Measurements from ENCODE around the gene ZNF778.
A peak's percentile ranks its signal among the peaks of the same experiment; 100 is the strongest.
"Not testable (repeated sequence)": the region's sequence is repeated elsewhere in the genome, so short reads cannot be mapped to it uniquely, and the experiment has no call there.

Gene ZNF778

GRCh38 chr16:89257757-89258465 is 40.4 kb downstream of the ZNF778 start:
- no peak for DNase-seq

- not testable (repeated sequence) for DNase-seq
Measured at GRCh38 chr16:89259901-89260300, 42.4 kb downstream of the ZNF778 start.

DNA sequence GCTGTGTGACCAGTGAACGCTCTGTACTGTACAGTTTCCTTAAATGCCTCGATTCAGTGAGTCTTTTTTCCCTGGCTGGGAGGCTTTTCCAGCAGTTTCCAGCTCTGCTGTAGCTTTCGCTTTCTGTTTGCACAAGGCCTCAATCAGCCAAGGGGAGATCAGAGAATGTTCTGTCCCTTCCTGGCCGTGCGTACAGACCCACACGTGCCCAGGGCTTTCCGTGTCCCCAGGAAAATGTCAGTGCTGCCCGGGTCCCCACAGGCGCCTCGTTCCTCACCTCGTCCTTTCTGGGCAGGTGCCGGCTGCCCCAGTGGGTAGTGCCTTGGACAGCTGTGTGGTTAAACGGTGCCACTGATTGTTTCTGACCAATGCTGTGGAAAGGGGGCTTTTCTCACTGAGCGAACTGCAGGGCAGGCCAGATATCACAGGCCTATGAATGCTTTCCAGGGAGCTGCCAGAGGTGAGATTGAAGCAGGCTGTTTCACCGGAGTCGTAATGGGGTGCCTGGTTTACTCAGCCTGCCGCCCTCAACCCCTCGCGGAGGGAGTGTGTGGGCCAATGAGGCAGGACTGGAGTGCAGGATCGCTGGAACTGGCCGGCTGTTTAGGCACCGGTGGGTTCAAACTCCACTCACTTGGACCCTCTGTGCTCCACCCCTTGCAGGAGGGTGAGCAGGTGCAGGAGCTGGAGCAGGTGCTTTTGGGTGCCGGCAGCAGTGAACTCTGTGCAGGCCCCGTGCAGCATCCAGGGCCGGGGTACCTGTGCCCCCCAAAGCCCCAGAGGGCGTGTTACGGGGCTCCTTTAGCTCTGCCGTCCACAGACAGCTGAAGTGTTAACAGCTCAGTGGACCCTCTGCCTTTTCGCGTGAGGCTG is 44.4 kb downstream of the ZNF778 start:
- no peak for DNase-seq

DNA sequence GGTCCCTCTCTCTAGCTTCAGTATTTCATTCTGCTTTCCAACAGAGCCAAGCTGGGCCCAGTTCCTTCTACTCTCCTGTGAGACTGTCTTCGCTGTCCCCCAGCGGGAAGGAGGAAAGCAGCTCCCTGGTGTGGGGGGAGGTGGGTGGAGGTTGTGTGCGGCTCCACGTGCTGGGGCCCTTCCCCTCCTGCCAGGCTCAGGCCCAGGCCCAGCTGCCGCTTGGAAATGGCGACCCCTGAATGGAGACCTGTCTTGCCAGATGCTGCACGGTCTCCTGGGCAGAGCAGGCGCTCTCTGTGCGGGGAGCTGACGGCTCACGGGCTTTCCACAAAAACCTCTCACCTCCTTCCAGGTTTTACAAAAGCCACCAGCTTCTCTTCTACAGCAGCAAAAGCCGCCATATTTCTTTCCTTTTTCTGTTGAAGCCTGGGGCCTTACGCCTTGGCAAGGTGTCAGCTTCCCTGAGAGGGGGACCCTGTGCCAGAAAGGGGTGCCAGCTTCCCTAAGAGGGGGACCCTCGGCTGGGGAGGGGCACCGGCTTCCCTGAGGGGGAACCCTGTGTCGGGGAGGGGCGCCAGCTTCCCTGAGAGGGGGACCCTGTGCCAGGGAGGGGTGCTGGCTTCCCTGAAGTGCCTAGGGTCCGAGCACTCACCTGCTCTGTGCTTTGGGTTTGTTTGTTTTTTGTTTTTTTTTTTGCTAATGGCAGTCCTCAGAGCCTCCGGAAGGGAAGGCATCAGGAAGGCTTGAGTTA is 47.5 kb downstream of the ZNF778 start:
- DNase-seq = no peak

- no peak for DNase-seq
Measured at GRCh38 chr16:89265647-89266046, 48.1 kb downstream of the ZNF778 start.

DNA sequence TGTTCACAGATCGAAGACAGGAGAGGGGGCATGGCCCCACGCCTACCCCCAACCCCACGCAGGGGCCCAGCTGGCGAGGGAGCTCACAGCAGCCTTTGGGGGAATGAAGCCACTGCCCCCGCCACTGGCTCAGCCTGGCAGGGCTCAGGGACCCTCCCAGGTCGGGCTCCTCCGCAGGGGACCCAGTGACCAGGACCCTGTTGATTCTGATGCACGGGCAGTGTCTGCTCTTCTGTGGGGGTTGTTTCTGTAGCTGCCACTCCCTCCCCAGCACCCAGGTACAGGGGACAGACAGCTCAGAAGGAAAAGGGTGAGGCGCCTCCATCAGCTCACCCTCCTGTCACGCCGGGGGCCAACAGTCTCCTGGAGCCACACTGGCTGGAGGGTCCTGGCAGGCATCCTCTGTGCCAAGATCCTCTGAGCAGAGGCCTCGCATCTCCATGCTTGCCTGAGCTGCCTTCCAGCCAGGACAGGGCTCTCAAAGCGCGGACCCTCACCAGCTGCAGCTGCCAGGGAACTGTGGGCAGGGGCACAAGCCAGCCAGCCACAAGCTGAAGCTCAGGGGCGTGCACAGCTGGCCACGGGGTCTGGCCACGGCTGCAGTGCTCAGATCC is 49.1 kb downstream of the ZNF778 start:
- no peak for DNase-seq

GRCh38 chr16:89267746-89268145 is 50.2 kb downstream of the ZNF778 start:
- not testable (repeated sequence) for DNase-seq

DNA sequence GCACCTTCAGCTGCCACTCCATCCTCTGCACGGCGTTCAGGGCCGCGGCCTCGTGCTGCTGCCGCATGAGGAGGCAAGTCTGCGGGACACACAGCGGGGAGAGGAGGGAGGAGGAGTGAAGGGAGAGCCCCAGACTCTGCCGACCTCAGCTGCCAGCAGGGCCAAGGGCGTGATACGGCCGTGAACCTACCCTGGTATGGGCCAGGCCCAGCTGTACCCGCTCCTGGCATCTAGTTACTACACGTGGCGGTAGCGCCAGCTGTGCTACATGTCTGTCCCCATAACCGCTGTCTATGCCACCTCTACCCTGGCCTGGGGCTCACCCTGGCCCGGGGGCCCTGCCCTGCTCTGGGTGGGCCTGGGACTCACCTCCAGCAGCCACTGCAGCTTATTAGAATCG is 51.1 kb downstream of the ZNF778 start:
- no peak for DNase-seq

GRCh38 chr16:89268987-89269735 is 51.7 kb downstream of the ZNF778 start:
- no peak for DNase-seq

GRCh38 chr16:89269805-89270665 is 52.5 kb downstream of the ZNF778 start:
- DNase-seq = no peak

DNA sequence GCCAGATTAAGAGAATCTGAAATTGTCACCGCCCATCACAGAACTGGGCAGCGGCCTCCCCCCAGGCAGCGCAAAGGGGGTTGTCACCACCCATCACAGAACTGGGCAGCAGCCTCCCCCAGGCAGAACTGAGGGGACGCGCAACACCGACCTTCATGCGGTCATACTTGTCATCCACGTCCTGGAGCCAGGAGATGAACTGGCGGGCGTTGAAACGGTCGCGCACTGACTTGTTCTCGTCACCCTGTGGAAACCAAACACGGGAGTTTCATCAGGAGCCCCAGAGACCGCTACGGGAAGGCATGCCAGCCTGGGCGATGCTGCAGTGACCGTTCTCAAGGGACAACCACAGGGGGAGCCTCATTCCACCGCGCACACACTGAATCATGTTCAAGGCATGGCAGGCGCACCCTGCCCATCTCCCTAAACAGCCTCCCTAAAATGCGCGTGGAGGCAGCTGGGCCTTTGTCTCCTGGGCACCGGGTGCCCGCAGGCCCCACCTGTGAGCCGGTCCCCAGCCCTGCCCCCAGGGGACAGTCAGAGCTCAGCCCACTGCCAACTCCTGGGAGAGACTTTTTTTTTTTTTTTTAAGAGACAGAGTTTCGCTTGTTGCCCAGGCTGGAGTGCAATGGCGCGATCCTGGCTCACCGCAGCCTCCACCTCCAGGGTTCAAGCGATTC is 53.3 kb downstream of the ZNF778 start:
- no peak for DNase-seq

DNA sequence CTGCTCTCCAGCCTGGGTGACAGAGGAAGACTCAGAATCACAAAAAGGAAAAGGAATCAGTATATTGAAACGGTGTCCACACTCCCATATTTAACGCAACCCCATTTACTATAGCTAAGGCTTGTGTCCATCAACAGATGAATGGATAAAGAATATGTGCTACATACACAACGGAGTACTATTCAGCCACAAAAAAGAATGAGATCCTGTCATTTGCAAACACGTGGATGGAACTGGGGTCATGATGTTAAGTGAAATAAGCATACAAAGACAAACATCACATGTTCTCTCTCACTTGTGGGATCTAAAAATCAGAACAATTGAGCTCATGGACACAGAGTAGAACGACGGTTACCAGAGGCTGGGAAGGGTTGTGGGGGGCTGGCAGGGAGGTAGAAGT is 55.1 kb downstream of the ZNF778 start:
- no peak for DNase-seq

DNA sequence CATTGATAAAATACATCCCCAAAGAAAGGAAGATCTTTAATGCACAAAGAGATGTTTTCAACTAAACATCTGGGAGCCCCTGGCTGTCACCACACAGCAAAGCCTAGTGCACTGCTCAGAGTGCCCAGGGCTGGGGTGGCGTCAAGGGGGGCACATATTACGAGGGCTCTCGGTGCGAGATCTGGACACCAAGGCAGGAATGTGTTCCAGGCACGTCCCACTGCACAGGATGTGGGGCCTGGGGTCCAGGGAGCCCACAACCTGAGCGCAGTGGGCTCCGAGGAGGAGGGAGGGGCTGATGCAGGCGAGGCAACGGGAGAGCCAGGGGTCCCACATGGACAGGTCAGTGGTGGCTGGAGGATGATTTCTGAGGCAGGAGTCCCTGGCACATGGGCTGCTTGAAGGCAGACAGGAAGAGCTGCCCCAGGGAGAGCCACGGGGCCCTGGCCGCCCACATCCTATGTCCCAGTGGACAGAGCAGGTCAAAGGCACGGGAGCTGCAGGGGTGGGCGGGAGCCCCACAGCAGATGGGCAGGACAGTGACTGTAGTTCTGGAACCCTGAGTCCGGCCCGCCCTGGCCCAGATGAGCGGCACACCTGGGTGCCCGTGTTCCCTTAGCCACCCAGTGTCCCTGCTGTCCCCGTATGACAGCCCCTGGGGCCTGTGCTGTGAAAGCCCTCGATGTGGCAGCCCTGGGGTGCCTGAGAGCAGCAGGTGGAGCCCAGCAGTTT is 56.4 kb downstream of the ZNF778 start:
- DNase-seq = peak; percentile 14

- DNase-seq = no peak
Measured at GRCh38 chr16:89274561-89275283, 57.2 kb downstream of the ZNF778 start.

DNA sequence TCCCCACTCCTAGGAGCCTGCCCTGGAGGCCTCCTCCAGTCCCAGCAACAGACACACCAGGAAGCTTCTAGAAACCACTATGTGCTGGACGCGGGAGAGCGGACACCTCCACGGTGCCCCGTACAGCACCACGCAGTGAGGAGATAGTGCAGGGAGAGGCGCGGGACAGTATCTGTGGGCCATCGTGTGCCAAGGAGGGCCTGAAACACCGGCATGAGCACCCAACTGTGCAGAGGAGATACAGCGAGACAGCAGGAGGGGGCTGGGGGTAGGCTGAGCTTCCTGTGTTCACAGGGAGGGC is 57.7 kb downstream of the ZNF778 start:
- DNase-seq = no peak

DNA sequence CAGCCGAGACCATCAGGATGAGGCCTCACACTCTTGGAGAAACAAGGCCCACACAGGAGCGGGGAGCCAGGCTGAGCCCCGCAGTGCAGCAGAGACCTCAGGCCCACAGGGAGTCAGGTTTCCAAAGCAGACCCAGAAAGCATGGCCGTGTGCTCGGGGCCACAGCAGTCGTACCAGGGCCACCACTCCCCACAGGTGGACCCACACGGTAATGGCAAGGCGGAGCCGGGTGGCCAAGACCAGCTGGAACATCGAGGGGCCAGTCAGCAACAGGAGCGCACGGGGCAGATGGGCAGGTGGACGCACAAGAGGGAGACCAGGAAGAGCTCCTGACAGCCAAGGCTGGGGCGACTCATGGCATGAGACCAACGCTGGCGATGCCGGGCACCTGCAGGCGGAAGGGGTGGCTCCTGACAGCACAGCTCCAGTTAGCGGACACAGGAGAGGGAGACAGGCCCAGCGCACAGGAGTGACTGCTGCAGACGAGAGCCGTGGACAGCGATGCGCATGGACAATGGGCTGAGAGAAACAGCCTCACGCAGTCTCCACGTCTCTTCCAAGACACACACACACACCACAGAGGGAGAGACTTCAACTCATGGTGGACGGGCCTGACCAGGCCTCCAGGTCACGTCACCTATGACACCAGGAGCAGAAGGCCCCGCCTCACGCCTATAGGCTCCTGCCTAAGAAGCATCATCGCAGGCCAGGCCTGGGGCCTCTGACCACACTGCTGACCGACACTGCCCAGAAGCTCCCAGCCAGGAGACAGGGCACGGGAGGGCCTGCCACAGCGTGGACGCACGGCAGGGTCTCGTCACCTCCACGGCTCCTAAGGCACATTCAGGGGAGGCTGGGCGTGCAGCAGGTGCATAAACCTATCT is 58.6 kb downstream of the ZNF778 start:
- no peak for DNase-seq

DNA sequence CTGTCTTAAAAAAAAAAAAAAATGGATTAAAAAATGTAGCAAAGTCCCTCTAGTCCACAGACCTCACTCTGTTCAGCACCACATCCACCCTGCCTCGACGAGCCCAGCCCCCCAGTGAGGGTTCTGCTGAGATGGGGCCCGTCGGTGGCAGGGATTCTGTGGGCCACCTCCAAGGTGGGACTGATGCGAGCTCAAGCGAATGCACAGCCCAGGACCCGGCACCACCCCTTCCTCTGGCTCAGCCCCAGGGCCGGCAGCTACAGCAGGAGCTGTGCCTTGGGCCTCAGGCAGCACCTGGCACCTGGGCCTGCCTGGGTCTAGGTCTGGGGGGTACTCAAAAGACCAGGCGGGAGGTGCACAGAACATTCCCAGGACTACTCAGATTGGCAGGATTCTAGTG is 59.5 kb downstream of the ZNF778 start:
- DNase-seq = no peak

GRCh38 chr16:89277641-89278341 is 60.3 kb downstream of the ZNF778 start:
- no peak for DNase-seq

All from activated CD8-positive, alpha-beta memory T cell treated with anti-CD3 and anti-CD28 coated beads, Interleukin-2, amount 50 U/mL, for 4 hours (primary cell).